T-helper 2 cell treated with Interferon-gamma antibody and Interleukin-4, amounts not matched to agents 5 μg/mL and 100 μg/mL, for 36 hours (primary cell): ENCODE measurements around the gene FARP1.

Experiments used
- DNase-seq: peaks from one replicate; pipeline ENCODE4 v3.0.0; 2021; ENCODE audit warnings: low spot score
- H3K27ac Mint-ChIP-seq: one replicate; pipeline ENCODE4 v1.8.0; 2021; ENCODE audit warnings: mild to moderate bottlenecking, mixed read lengths
- H3K27me3 Mint-ChIP-seq: one replicate; pipeline ENCODE4 v1.8.0; 2021; ENCODE audit warnings: low read depth, mixed read lengths
- H3K36me3 Mint-ChIP-seq: one replicate; pipeline ENCODE4 v1.8.0; 2021; ENCODE audit warnings: low read depth, mixed read lengths
- H3K4me1 Mint-ChIP-seq: one replicate; pipeline ENCODE4 v1.8.0; 2021; ENCODE audit warnings: low read depth, mixed read lengths
- H3K4me3 Mint-ChIP-seq: one replicate; pipeline ENCODE4 v1.8.0; 2022; ENCODE audit warnings: mild to moderate bottlenecking, moderate library complexity, mixed read lengths
- H3K9me3 Mint-ChIP-seq: one replicate; pipeline ENCODE4 v1.8.0; 2021; ENCODE audit warnings: mixed read lengths

Gene FARP1

GRCh38 chr13:98147521-98147920, 4.6 kb downstream of the FARP1 start:
- no peaks in the 10 kb centered on the region for H3K9me3 Mint-ChIP-seq
- no peak overlapping the region for H3K27ac Mint-ChIP-seq
- peaks cover 48% of the 10 kb centered on the region for H3K27me3 Mint-ChIP-seq
- H3K4me3 Mint-ChIP-seq, result no peak overlapping the region
- peaks cover 6% of the 10 kb centered on the region for H3K4me1 Mint-ChIP-seq
- no peaks in the 10 kb centered on the region for H3K36me3 Mint-ChIP-seq
- no peak for DNase-seq

DNA sequence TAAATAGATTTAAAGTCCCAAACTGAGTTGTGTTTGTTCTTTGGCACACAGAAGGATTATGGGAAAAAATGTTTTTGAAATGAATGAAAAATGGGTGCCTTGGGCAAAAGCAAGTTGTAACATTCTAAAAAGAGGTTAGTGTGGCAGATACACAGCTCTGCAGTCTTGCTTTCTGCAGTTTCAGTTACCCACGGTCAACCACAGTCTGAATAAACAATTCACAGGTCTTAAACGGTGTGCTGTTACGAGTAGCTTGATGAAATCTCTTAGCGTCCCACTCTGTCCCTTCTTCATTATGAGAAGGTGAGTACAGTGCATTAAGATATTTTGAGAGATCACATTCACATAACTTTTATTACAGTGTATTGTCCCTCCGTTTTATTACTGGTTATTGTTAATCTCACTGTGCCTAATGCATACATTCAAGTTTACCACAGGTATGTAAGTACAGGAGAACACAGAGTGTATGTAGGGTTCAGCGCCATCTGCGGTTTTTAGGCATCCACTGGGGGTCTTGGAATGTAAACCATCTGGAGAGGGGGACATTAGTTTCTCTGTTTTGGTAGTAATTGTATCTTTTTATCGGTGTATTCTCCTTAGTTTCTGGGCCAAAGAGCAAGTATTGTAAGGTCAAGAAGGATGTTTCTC, 8.1 kb downstream of the FARP1 start:
- Mint-ChIP-seq H3K27me3 (peaks cover 24% of the 10 kb centered on the region), H3K9me3 (no peaks in the 10 kb centered on the region), H3K4me1 (no peaks in the 10 kb centered on the region), H3K4me3 (no peak overlapping the region), H3K27ac (no peak overlapping the region), H3K36me3 (no peaks in the 10 kb centered on the region)
- no peak for DNase-seq

GRCh38 chr13:98155475-98156109, 12.7 kb downstream of the FARP1 start:
- H3K9me3 Mint-ChIP-seq, result no peaks in the 10 kb centered on the region
- no peaks in the 10 kb centered on the region for H3K4me1 Mint-ChIP-seq
- peaks cover 3% of the 10 kb centered on the region for H3K27me3 Mint-ChIP-seq
- no peak for DNase-seq
- no peak overlapping the region for H3K4me3 Mint-ChIP-seq
- no peak overlapping the region for H3K27ac Mint-ChIP-seq
- H3K36me3 Mint-ChIP-seq, result no peaks in the 10 kb centered on the region

DNA sequence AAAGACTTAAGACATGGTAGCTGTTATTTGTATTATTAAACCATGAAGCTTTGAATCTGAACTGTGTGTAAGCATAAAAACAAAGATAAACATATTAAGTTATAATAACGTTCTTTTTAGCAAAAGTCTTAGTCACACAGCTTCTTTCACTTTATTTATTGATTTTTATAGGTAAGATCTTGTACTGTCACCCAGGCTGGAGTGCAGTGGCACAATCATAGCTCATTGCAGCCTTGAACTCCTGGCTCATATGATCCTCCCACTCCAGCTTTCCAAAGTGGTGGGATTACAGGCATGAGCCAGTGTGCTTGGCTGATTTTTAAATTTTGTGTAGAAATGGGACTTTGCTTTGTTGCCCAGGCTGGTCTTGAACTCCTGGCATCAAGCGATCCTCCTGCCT, 13.4 kb downstream of the FARP1 start:
- no peaks in the 10 kb centered on the region for H3K9me3 Mint-ChIP-seq
- no peaks in the 10 kb centered on the region for H3K4me1 Mint-ChIP-seq
- H3K36me3 Mint-ChIP-seq, result no peaks in the 10 kb centered on the region
- H3K27me3 Mint-ChIP-seq, result peaks cover under 1% of the 10 kb centered on the region
- no peak overlapping the region for H3K27ac Mint-ChIP-seq
- H3K4me3 Mint-ChIP-seq, result no peak overlapping the region
- no peak for DNase-seq

DNA sequence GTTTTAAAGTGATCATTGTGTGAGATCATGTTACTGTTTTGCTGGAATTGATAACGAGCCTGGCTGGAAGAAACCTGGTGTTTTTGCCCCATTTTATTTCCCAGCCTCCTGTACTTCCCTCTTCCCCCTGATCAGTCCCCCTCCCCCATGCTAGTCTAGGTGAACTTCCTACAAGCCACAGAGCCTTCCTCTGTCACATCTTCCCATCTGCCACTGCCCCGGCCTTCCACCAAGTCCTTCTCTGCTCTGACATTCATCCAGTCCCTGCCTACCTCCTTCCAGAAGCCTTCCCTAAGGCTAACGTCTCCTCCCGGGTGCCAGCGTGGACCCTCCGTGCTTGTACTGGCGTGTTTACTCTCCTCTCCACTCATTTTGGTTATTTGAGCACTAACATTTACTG, 14.3 kb downstream of the FARP1 start:
- Mint-ChIP-seq H3K9me3 (no peaks in the 10 kb centered on the region), H3K27ac (no peak overlapping the region), H3K27me3 (no peaks in the 10 kb centered on the region), H3K36me3 (no peaks in the 10 kb centered on the region), H3K4me3 (no peak overlapping the region), H3K4me1 (no peaks in the 10 kb centered on the region)
- DNase-seq, result no peak

- no peaks in the 10 kb centered on the region for H3K4me1 Mint-ChIP-seq
- H3K27me3 Mint-ChIP-seq, result no peaks in the 10 kb centered on the region
- no peaks in the 10 kb centered on the region for H3K9me3 Mint-ChIP-seq
Observed at GRCh38 chr13:98157609-98158008, 14.7 kb downstream of the FARP1 start.

GRCh38 chr13:98158172-98158899, 15.4 kb downstream of the FARP1 start:
- no peaks in the 10 kb centered on the region for H3K27me3 Mint-ChIP-seq
- no peaks in the 10 kb centered on the region for H3K4me1 Mint-ChIP-seq
- H3K36me3 Mint-ChIP-seq, result no peaks in the 10 kb centered on the region
- no peak overlapping the region for H3K4me3 Mint-ChIP-seq
- H3K9me3 Mint-ChIP-seq, result no peaks in the 10 kb centered on the region
- no peak for DNase-seq
- H3K27ac Mint-ChIP-seq, result no peak overlapping the region

More at GRCh38 chr13:98157609-98158008, 14.7 kb downstream of the FARP1 start:
- Mint-ChIP-seq H3K36me3 (no peaks in the 10 kb centered on the region), H3K4me3 (no peak overlapping the region), H3K27ac (no peak overlapping the region)
- no peak for DNase-seq

DNA sequence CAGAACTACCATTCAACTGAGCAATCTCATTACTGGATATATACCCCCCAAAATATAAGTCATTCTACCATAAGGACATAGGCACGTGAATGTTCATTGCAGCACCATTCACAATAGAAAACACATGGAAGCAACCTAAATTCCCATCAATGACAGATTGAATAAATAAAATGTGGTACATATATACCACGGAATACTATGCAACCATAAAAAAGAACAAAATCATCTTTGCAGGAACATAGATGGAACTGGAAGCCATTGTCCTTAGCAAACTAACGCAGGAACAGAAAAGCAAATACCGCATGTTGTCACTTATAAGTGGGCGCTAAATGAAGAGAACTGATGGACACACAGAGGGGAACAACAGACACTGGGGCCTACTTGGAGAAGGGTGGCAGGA, 20.0 kb downstream of the FARP1 start:
- Mint-ChIP-seq H3K4me1 (no peaks in the 10 kb centered on the region), H3K9me3 (no peaks in the 10 kb centered on the region), H3K27me3 (no peaks in the 10 kb centered on the region), H3K27ac (no peak overlapping the region), H3K4me3 (no peak overlapping the region), H3K36me3 (no peaks in the 10 kb centered on the region)
- no peak for DNase-seq

GRCh38 chr13:98169331-98169730, 26.4 kb downstream of the FARP1 start:
- Mint-ChIP-seq H3K4me3 (no peak overlapping the region), H3K9me3 (no peaks in the 10 kb centered on the region), H3K36me3 (no peaks in the 10 kb centered on the region), H3K4me1 (no peaks in the 10 kb centered on the region), H3K27me3 (no peaks in the 10 kb centered on the region), H3K27ac (no peak overlapping the region)
- no peak for DNase-seq

DNA sequence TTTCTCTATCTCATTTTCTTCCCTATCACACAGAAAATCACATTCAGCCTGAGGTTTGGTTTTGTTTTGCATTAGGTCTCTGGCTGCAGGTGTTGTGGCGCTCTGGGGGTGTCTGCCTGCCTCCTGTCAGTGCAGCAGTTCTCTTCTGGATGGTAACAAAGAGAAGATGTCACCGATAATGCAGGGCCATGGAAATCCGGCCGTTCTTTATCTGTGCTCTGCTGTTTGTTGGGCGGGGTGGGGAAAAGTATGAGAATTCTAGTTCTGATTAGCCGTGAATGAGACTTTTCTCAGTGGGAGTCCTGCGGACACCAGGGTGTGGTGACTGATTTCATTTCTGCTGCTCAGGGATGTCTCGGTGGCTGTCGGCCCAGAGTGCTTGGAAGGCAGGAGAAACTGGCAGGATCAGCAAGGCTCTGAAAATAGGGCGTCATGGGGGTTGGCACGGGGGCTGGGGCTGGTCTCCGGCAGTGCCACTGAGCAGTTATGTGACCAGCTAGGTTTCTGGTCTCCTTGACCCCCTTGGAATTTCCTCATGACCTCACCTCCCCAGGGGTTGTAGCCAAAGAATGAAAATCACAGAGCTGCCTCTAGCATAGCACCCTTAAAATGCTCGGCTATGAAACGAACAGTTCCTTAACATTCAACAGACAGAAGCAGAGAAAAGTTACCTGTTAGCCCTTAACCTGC, 29.2 kb downstream of the FARP1 start:
- Mint-ChIP-seq H3K27me3 (no peaks in the 10 kb centered on the region), H3K4me3 (no peak overlapping the region), H3K27ac (no peak overlapping the region), H3K9me3 (no peaks in the 10 kb centered on the region), H3K36me3 (no peaks in the 10 kb centered on the region), H3K4me1 (peaks cover 4% of the 10 kb centered on the region)
- DNase-seq, result no peak

DNA sequence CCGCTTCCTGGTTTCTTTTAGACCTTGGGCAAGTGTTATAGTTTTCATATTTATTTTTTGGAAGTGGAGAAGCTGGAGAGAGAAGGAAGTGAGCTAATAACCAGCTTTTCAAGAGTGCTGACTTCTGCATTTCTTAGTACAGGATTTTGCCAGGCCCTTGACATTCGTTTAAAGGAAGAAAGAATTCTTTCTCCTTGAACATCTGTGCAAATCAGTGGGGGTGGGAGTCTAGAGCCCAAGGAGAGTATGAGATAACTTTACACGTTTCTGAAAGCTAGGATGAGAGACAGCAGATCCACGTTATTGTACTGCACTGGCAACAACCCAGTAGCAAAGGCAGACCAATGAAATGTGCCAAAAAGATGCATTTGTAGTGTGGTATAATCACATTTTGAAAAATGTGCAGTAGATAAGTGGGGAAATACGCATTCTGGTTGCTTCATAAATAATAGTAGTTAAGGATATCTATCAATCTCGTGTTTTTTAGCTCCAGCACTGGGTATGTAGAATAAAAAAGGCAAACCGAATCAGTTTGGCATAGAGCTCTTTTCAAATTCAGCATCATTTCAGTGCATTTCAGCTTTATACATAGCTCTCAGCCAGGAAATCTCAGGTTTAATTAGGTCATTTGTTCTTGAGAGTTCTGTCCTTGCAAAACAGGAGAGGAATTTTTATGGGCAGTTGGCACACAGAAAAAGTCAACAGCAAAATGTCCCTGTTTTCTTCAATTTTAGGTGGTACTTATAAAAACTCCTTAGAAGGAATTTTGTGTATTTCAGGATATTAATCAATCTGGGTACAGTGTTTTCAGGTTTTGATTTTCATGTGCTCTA, 29.9 kb downstream of the FARP1 start:
- H3K9me3 Mint-ChIP-seq, result no peaks in the 10 kb centered on the region
- H3K27me3 Mint-ChIP-seq, result no peaks in the 10 kb centered on the region
- DNase-seq, result no peak
- H3K36me3 Mint-ChIP-seq, result no peaks in the 10 kb centered on the region
- peaks cover 4% of the 10 kb centered on the region for H3K4me1 Mint-ChIP-seq
- H3K27ac Mint-ChIP-seq, result no peak overlapping the region
- no peak overlapping the region for H3K4me3 Mint-ChIP-seq

DNA sequence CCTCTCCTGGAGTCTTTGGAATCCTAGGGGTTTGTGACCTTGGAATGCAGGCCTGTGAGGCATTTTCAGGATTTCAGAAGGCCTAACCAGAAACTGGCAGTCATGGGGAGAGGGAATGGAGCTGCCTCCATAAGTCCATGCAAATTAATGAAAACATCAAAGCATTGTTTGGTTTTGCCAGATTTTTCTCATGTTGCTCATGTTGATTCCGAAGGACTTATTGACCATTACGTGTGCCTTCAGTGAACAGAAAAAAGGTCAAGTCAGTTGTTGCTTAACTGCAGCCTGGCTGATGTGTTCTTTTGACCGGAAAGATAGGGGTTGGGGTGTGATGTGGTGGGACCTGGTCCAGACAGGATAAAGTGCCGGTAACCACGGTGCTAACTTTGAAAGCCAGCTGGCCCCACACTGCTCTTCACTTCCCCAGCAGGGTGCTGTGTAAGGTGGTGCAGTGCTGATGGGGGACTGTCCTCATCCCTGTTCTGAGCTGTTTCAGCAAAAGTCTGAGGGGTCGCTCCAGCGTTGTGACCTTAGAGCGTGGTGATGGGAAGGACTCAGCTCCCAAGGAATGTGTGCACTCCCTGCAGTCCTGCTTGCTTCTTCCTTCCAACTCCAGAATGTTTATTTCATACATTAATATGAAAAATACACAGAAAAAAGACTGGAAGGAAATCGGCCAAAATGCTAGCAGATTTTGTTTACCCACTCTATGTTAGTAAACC, 30.7 kb downstream of the FARP1 start:
- H3K27ac Mint-ChIP-seq, result no peak overlapping the region
- no peak for DNase-seq
- H3K4me3 Mint-ChIP-seq, result no peak overlapping the region
- no peaks in the 10 kb centered on the region for H3K9me3 Mint-ChIP-seq
- no peaks in the 10 kb centered on the region for H3K36me3 Mint-ChIP-seq
- H3K4me1 Mint-ChIP-seq, result peaks cover 4% of the 10 kb centered on the region
- no peaks in the 10 kb centered on the region for H3K27me3 Mint-ChIP-seq

GRCh38 chr13:98174307-98174706, 31.4 kb downstream of the FARP1 start:
- no peak overlapping the region for H3K27ac Mint-ChIP-seq
- no peaks in the 10 kb centered on the region for H3K36me3 Mint-ChIP-seq

More at GRCh38 chr13:98174307-98174706, 31.4 kb downstream of the FARP1 start:
- Mint-ChIP-seq H3K9me3 (no peaks in the 10 kb centered on the region), H3K4me3 (no peak overlapping the region), H3K27me3 (no peaks in the 10 kb centered on the region), H3K4me1 (peaks cover 4% of the 10 kb centered on the region)
- no peak for DNase-seq
